IPS DF 4.7 (cell line): ENCODE results near the gene ODF2.
"Not testable (repeated sequence)": the region's sequence is repeated elsewhere in the genome, so short reads cannot be mapped to it uniquely, and the experiment has no call there.

Experiments used
- DNase-seq: peaks from one replicate; pipeline ENCODE4 v3.0.0-alpha.2; 2013; ENCODE audit warnings: low spot score; ENCODE audit errors: extremely low read depth

ODF2 gene

DNA sequence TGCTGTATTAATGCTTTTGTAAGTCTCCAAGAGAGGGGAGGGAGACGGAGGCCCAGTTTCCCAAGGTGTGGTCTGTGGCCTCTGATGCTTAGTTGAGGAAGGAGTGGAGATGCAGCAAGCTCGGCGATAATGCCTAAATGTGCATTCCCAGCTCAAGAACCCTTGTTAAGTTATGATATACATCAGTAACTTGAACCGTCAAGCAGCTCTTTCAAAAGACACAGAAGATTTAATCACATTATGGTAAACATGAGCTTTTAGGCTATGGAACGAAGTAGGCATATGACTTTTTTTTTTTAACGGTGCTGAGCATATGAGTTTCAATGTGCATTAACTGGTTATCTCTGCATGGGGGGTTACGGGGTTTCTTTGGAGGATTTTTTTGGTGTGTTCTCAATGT, 26.4 kb downstream of the ODF2 start:
- no peak for DNase-seq

DNA sequence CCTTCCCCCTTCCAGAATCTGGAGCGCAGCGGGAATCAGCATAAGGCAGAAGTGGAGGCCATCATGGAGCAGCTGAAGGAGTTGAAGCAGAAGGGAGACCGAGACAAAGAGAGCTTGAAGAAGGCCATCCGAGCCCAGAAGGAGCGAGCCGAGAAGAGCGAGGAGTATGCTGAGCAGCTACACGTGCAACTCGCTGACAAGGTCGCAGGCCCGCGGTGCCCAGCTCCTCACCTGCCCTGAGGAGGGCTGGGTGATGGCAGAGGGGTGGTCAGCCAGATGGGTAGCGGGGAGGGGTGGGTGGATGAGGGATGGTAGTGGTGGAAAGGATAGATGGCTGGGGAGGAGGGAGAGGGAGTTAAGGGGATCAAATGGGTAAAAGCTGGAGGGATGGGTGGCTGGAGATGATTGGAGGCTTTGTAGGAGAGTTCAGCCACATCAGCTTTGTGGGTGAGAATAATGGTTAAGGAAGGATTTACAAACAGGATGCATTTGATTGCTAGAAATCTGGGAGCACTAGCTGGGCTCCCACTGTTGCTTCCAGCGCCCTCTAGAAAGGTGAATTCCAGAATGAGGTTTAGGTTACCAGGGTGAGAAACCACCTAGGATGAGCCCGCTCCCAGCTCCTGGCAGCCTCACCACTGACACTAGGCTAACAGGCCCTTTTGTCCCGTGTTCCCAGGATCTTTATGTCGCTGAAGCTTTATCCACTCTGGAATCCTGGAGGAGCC, 29.0 kb downstream of the ODF2 start:
- DNase-seq = no peak

DNA sequence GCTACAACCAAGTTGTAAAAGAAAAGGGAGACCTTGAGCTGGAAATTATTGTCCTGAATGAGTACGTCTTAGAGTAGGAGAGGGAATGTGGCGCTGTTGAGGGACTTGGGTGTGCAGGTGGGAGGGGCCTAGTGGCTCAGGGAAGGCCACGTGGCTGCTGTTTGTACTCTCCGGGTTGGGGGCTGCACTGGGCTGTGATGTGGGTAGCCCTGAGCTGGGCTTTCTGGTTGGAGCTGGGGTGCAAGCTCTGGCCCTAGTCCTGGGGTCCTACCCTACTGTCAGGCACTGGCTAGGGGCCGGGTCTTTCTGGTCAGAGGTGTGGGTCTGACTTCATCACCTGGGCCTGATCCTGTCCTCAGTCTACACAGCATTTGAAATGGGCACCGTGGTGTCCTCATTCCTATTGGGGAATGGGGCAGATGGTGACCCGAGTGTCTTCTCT, 29.6 kb downstream of the ODF2 start:
- DNase-seq = no peak

DNA sequence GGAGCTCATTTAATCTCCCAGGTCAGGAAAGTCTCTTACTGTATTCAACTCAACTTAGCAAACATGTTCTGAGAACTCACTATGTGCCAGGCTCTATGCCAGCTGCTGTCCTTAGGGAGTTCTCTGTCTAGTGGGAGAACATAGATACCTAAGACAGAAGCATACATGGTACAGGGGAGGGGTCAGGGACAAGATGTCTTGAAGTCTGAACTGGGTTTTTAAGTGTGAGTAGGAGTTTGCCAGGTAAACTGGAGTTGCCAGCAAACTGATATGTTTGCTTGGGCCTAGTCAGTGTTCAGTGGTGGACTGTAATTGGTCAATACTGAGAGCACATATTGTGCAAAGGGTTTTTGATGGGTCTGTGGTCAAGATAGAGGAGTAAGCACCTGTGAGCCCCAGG, 30.4 kb downstream of the ODF2 start:
- DNase-seq = no peak

DNA sequence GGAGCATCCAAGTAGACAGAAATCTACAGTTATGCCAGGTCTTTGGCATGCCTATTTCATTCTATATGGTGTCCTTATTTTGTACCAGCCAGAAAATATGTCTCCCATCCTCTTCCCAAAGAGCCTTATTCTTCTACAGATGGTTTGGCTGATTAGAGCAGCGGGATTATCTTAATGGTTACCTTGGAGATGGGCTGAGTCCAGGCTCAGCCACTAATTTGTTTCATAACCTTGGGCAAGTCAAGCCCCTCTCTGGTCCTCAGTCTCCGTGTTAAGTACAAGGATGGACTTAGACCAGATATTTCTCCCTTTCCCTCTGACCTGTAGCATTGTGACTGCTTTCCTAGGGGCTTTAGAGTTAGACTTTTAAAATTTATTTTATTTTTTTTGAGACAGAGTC, 37.6 kb downstream of the ODF2 start:
- DNase-seq = no peak

DNA sequence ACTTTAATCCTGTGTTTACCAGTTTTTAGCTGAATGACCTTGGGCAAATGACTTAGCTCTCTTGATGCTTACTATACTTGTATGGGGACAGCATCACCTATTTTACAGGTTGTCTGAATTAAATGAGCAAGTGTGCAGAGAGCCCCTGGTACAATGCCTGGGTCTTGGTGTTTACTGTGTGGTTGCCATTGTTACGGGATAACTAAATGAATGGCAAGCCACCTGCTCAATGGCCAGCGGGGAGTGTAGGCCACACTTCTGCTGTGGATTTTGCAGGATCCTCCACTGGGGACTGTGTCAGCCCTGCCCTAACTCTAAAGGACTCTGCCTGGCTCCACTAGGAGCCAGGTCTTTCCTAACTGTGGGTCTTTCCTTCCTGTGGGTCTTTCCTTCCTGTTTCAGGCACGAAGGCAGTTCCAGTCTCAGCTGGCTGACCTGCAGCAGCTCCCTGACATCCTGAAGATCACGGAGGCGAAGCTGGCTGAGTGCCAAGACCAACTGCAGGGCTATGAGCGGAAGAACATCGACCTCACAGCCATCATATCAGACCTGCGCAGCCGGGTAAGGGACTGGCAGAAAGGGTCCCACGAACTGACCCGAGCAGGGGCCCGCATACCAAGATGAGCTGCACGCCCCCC, 38.4 kb downstream of the ODF2 start:
- no peak for DNase-seq

DNA sequence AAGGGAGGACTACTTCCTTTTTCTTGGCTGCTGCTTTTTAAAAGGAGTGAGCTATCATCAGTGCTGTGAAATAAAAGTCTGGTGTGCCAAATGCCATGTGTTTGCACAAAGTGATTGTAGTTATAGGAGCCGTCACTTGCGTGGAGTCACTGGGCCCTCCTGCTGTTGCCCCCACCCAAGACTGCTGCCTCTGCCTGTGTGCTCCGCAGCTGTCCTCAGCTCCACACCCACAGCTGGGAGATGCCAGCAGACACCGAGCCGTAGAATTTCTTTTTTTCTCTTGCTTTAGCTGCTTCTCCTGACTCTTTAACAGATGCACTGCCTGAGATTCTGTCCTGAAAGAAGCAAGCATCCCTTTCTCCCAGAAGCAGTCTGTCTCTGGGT, 38.9 kb downstream of the ODF2 start:
- DNase-seq = no peak

DNA sequence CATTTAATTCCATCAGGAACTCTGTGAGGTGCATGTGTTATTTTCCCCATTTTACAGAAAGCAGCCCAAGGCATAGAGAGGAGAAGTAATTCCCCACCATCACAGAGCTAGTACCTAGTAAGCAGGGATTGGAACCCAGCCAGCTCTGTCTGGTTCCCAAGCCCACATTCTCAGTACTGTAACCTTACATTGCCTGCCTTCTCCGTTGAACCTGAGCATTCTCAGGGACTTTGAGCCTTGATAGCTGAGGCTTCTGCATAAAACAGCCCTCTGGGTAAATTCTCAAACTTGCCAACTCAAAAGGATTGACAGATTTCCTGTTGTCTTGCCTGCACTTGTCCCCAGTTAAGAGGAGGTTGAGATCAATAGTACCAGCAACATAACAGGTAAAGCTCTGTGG, 39.5 kb downstream of the ODF2 start:
- no peak for DNase-seq

DNA sequence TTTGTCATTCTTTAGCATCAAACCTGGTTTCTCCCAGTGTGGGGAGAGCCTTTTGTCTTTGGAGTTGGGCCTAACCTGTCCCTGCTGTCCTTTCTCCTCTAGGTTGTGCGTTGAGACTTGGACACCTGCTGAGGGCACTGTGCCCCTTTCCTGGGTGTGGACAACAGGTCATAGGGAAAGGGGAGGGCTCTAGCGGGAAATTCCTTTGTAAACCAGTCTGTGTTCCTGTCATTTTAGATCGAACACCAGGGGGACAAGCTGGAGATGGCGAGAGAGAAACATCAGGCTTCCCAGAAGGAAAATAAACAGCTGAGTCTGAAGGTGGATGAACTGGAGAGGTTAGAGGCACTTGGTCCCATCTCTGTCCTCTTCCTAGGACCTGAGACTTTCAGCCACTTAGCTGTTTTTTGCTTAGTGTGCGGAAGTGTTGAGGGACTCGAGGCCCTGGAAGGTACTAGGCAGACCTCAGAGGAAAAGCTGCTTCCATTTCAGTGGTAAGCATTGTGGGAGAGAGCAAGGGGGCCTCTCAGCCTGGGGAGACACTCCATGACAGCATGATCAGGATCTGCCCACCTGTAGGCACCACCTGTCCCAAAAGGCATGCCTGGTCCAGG, 40.1 kb downstream of the ODF2 start:
- DNase-seq = no peak

DNA sequence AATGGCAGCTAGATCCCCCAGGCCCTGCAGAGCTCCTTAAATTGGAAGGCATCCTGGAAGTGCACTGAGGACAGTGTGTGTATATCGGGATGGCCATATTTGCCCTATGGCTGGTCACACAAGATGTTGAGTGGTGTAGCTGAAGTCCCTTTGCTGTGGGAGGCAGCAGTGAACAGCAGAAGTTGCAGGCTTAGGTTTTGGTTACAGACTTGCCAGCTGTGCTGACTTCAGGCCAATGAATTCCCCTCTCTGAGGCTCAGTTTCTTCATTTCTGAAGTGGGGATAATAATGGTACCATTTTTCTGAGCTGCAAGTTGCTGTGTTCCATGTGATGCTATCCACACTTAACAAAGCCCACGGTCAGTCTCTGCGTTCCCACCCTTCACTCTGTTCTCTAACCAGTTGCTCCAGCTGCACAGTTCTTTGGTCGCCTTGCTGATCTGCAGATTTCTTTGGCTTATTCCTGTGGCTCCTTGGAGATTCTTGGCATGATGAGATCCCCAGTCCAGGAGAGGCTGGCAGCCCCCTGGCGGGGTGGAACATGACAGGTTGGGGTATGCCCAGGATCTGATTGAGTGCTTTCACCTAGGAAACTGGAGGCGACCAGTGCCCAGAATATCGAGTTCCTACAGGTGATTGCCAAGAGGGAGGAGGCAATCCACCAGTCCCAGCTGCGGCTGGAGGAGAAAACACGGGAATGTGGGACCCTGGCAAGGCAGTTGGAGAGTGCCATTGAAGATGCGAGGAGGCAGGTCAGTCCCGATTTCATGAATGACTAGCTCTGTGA, 42.2 kb downstream of the ODF2 start:
- no peak for DNase-seq

DNA sequence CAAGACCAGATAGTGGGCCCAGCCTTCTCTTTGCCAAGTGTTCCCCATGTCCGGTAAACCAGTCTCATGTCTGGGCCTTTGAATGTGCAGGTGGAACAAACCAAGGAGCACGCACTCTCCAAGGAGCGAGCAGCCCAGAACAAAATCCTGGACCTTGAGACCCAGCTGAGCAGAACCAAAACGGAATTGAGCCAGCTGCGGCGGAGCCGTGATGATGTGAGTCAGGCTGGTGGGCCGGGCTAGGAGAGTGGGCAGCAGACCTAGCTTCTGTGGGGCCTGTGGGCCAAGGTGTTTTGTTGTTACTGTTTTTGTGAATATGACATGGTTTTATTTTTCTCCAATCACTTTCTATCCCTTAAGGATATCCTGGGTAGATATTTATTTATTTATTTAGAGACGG, 43.1 kb downstream of the ODF2 start:
- DNase-seq = no peak

DNA sequence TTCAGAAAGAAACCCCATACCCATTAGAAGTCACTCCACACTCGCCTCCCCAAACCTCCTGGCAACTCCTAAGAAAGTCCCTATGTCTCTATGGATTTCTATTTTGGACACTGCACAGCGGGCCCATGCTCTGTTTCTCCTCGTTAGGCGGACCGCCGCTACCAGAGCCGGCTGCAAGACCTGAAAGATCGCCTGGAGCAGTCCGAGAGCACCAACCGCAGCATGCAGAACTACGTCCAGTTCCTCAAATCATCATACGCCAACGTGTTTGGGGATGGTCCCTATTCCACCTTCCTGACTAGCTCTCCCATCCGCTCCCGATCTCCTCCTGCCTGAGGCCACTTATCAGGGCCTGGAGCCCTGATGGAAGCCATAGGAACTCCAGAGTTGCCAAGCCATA, 44.1 kb downstream of the ODF2 start:
- DNase-seq = no peak

DNA sequence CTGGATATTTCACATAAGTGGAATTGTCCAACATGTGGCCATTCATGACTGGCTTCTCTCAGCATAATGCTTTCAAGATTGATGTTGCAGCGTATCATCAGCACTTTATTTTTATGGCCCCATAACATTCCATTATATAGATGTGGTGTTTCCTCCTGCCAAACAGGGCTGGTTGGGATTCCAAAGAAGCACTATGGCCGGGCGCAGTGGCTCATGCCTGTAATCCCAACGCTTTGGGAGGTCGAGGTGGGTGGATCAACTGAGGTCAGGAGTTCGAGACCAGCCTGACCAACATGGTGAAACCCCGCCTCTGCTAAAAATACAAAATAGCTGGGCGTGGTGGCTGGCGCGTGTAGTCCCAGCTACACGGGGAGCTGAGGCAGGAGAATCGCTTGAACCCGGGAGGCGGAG, 47.6 kb downstream of the ODF2 start:
- not testable (repeated sequence) for DNase-seq

DNA sequence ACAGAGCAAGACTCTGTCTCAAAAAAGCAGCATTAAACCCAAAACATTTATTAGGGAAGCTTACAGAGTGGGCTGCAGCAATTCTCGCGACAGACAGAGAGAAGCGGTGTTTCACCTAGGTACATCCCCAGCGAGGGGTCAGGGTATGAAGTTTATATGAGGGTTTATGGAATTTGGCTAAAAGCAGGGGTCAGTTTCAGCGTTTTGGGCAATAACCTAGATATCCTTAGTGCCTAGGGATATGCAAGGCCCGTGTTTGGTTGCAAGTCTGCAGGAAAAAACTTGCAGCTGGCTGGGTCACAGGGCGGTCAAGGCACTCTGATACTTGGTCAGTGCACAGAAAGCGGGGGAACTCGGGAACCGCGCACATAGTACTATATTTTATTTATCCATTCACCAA, 48.1 kb downstream of the ODF2 start:
- no peak for DNase-seq

DNA sequence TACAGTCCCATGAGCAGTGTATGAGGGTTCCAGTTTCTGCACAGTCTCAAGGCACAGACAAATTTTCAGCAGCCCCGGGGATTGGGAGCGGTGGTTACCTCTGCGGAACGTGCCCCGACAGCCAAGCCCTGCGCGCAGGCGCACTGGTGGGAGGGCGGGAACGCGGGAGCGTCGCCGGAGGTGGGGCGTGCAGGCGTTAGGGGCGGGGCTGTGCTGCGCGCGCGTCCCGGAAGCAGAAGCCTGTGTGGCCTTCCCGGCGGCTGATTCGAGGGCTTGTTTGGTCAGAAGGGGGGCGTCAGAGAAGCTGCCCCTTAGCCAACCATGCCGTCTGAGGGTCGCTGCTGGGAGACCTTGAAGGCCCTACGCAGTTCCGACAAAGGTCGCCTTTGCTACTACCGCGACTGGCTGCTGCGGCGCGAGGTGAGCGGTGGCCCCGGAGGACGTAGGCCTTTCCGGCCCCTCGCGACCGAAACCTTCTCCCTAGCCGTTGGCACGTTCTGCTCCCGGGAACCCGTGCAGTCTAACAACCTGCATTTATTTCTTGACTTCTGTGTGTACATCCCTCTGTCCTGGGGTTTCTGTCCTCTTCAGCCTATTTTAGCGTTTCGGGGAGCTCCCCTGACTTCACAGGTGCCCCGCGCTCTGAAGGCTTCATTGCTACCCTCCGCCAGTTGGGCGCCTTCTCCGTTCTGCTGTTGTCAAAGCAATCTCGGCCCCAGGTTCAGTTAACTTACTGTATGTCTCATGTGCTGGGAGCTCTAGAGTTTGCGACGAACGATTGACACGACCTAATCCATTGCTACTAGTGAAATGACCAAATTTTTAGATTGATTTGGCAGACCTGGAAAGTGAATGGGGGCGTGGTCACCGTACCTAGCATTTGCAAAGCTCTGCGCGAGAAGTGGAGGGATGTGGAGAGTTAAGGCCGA, 48.9 kb downstream of the ODF2 start, which contains the start of gene GLE1:
TSS of gene GLE1 (plus strand) at position 235 of the 929 bp plus-strand sequence. CDS start at position 322, 87 bp downstream.
- DNase-seq = peak; percentile 58

DNA sequence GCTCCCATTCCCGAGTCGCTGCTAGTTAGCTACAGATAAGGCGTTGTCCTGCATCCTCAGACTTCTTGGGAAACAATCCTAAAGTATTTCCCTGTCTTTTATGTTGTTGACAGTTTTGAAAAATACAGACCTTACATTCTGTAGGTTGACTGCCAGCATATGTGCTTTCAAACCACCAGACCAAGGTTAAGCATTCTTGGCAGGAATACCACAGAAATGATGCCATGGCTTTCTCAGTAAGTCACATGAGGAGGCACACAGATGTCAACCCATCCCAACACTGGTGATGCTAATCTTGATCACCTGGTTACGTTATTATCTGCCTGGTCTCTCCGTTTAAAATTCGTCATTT, 49.6 kb downstream of the ODF2 start:
- no peak for DNase-seq

DNA sequence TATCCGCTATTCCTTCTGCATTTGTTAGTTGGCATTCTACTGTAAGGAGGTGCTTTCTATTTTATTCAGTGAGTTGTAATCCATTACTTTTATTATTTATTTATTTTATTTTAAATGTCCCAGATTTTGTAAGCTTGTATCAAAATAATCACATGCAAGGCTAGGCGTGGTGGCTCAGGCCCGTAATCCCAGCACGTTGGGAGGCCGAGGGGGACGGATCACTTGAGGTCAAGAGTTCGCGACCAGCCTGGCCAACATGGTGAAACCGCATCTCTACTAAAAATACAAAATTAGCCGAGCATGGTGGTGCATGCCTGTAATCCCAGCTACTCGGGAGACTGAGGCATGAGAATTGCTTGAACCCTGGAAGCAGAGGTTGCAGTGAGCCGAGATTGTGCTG, 50.1 kb downstream of the ODF2 start:
- not testable (repeated sequence) for DNase-seq

DNA sequence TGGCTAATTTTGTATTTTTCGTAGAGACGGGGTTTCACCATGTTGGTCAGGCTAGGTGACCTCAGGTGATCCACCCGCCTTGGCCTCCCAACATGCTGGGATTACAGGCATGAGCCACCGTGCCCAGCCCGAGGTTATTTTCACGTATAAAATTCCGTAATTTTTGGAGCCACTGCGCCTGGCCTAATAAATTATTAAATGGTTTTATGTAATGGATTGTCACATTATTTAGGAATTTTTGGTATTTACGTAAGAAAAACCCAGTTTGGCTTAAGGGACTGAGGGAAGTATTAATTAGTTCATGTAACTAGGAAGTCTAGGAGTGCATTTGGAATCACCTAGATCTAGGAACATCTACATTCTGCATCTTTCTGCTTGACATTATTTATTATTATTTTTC, 57.0 kb downstream of the ODF2 start:
- DNase-seq = no peak

DNA sequence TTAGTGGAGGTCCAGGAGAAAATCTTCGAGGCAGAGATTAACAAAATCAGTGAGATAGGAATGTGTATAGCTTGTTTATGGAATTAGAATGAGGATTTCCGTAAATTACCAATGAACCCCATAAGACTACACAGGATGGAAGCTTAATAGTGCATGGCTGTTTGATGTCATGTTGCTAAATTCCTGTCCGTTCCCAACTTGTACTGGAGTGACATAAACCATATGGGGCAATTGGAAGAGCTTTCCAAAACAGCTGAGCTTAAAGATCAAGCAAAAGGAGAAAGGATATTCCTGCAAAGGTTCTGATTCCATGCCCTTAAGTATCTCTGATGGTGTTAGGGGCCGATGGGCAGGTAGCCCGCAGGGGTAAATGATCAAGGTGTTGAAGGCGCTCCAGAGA, 66.2 kb downstream of the ODF2 start:
- DNase-seq = no peak

DNA sequence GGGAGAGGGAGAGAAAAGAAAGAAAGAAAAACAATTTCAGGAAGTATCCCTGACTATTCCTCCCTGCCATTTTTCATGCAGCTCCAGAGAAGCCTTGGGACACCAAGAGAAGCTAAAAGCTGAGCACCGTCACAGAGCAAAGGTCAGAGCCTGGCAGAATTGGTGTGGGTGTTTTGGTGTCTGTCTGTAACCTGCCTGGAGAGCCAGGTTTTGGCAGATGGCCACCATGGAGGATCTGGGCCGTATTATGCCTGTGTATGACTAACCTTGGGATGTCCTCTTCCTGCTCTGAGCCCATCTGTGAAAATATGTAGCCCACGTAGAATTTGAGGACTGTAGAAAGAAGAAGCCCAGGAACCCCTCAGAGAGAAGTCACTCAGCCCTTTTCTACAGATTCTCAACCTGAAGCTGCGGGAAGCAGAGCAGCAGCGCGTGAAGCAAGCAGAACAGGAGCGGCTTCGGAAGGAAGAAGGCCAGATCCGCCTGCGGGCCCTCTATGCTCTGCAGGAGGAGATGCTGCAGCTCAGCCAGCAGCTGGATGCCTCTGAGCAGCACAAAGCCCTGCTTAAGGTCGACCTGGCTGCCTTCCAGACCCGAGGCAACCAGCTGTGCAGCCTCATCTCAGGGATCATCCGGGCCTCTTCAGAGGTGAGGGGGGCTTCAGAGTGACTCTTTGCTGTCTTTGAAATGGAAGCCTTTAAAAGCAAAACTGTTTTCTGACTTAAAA, 67.6 kb downstream of the ODF2 start:
- DNase-seq = no peak
